GM18517 (cell line): ENCODE data around the gene DNM1.

Experiments
- ATAC-seq: cut with Tn5 transposase; IDR thresholded peaks from one replicate; pipeline ENCODE4 v1.9.1; 2021; ENCODE audit warnings: mild to moderate bottlenecking, moderate library complexity; ENCODE audit not compliant: unreplicated experiment

The DNM1 gene

GRCh38 chr9:128304136-128304970, 101.2 kb downstream of the DNM1 start:
- ATAC-seq: no peak
